LNCAP (cell line): ENCODE data around the gene SMIM36.

ENCODE experiments used
- TF ChIP-seq, protein P1 (sequence below): fragments of 450-650 bp; IDR thresholded peaks from 2 replicates; pipeline ENCODE4 v1.5.1; 2017; ENCODE audit warnings: mild to moderate bottlenecking

Gene SMIM36

DNA sequence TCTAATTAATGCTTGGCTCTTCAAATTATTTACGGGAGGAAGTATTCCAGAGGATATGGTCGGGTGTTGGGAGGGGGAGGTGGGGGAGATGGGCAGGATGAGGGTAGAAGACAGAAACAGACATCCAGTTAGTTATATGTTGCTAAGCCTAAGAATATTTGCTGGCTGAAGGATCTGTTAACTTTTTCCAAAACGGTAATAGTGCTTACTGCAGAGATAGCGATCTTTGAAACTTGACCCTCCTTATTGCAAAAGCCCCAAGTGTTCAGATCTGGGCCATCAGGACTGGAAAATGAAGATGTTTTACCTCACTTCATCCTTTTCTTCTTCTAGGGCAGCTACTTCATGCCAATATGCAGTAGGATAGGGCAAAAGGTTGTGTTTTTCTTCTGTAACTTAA, 62.6 kb downstream of the SMIM36 start:
- TF ChIP-seq, protein P1, sequence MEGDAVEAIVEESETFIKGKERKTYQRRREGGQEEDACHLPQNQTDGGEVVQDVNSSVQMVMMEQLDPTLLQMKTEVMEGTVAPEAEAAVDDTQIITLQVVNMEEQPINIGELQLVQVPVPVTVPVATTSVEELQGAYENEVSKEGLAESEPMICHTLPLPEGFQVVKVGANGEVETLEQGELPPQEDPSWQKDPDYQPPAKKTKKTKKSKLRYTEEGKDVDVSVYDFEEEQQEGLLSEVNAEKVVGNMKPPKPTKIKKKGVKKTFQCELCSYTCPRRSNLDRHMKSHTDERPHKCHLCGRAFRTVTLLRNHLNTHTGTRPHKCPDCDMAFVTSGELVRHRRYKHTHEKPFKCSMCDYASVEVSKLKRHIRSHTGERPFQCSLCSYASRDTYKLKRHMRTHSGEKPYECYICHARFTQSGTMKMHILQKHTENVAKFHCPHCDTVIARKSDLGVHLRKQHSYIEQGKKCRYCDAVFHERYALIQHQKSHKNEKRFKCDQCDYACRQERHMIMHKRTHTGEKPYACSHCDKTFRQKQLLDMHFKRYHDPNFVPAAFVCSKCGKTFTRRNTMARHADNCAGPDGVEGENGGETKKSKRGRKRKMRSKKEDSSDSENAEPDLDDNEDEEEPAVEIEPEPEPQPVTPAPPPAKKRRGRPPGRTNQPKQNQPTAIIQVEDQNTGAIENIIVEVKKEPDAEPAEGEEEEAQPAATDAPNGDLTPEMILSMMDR = no peak

DNA sequence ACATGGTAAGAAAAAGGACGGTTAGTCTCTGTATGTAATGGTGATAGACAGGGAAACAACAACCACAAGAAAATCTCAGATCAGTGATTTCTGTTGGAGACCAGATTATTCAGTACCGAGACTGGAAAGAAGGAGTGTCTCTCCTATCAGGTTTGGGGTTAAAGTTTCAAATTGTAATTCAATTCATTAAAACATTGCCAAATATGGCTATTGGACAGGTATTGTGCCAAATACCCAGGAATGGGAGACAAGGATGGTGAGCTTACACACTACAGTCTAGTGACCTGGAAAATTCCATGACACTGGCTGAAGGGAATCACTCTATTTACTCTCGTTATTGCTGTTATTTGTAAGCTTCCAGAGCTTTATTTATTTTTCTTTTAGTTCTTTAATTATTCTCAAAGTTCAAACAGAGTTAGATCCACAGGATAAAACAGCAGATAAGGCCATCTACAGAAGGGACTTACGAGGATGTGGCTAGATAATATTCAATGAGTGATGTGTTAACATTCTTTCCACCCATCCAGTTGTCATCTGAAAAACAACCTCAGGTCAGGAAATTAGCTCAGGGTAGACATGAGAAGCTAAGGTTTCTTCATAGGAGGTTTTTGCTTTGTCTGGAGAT, 64.6 kb downstream of the SMIM36 start:
- TF ChIP-seq, protein P1 = no peak

DNA sequence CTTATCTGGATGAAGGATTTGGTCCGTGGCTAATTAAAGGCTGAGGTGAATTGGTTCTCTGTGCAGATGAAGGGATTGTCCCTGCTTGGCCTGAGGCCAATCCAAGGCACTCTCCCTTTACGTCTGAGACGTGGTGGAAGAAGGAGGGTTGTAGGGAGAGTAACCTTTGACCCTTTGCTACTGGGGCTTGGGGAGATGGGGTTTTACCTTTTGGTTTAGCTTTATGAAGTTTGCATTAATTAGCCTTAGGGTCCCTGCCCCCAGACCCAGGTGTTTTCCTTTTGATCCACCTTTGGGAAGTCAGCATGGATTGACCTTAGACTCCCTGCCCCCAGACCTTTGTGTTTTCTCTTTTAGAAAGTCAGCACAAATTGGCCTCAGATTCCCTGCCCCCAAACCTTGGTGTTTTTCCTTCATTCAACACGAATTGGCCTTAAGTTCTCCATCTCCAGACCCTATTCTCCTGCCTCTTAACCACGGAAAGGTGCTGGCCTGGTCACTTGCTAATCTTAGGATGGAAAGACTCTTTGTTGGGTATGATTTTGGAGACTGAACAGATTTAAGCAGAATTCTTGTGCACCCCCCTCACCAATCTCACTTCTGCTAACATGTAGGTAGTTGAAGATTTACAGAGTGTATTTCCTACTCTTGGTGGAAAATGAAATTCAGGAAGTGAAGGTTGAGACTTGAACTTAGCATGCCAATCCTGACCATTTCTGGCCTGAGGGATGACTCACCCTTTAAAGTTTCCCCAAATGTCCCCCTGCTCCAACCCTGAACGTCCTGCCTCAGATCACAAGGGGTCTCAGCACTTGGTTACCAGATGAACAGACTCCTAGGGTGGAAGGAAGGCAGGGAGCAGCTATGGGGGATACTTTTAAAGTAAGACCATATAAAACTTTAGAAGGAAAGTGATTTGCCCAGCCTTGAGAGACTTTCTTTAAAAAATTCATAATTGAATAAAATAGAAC, 66.5 kb downstream of the SMIM36 start:
- TF ChIP-seq, protein P1 = no peak

DNA sequence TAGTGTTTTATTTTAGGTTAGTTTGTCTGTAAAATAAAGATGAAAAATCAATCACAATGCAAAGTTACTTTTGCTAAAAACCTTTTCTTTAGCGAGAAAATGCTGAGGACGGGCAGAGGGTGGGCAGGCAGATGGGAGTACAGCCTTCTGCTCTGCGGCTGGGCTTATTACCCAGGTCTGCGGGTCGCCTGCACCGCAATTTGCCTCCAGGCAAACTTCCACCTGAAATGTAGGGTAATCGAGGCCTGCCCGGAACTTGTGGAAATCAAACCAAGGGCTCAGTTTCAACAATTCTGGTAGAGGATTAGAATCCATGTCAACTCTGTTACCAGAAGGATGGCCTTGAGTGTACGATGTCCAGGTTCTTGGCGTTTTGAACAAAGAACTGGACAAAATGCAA, 67.3 kb downstream of the SMIM36 start:
- TF ChIP-seq, protein P1 = no peak

- TF ChIP-seq, protein P1 = no peak
Observed at GRCh38 chr17:55442953-55443683, 68.1 kb downstream of the SMIM36 start.

GRCh38 chr17:55442462-55442861, 68.8 kb downstream of the SMIM36 start:
- TF ChIP-seq, protein P1 = no peak

- TF ChIP-seq, protein P1 = no peak
Observed at GRCh38 chr17:55441544-55441943, 69.7 kb downstream of the SMIM36 start.
